GM19193 (cell line): ENCODE measurements around the gene ST6GALNAC6.

ENCODE experiments used
- POLR2A ChIP-seq: IDR thresholded peaks from 4 replicates; pipeline ENCODE4 v1.6.1; 2011; ENCODE audit not compliant: insufficient read depth, insufficient read length; ENCODE audit errors: extremely low read depth

ST6GALNAC6 gene

DNA sequence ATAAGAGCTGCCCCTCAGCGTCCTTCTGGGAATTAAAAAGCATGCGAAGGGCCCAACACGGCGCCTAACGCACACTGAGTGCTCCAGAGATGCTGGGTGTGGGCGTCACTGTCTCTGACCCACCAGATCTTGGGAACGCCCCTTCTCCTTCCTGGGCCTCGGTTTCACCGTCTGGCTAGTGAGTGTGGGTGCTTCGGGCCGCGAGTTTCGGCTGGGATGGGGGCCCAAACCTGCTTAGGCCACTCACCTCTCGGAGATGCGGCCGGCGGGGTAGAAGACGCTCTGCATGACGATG is 27.4 kb upstream of the ST6GALNAC6 start:
- peak; percentile 19 for TF ChIP-seq POLR2A

- TF ChIP-seq POLR2A = no peak
These were observed 26.8 kb upstream of the ST6GALNAC6 start for GRCh38 chr9:127925959-127926905.

- TF ChIP-seq POLR2A = no peak
These were observed 25.5 kb upstream of the ST6GALNAC6 start for GRCh38 chr9:127924736-127925444.

DNA sequence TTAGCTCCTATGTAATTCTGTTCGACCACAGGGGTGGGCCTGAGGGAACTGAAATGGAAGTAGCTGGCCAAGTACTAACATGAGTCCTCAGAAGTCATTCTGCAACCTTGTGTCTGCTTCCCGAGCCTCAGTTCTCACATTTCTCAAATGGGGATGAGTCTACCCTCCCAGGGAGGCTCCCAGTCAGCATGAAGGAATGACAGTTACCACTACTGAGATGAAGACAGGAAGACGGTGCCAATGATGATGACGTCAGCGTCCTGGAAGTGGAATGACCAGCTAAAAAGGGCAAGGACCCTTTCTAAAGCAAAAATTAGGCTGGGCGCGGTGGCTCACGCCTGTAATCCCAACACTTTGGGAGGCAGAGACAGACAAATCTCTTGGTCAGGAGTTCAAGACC is 24.4 kb upstream of the ST6GALNAC6 start:
- TF ChIP-seq POLR2A = no peak

GRCh38 chr9:127923046-127923445 is 23.6 kb upstream of the ST6GALNAC6 start:
- TF ChIP-seq POLR2A = no peak

DNA sequence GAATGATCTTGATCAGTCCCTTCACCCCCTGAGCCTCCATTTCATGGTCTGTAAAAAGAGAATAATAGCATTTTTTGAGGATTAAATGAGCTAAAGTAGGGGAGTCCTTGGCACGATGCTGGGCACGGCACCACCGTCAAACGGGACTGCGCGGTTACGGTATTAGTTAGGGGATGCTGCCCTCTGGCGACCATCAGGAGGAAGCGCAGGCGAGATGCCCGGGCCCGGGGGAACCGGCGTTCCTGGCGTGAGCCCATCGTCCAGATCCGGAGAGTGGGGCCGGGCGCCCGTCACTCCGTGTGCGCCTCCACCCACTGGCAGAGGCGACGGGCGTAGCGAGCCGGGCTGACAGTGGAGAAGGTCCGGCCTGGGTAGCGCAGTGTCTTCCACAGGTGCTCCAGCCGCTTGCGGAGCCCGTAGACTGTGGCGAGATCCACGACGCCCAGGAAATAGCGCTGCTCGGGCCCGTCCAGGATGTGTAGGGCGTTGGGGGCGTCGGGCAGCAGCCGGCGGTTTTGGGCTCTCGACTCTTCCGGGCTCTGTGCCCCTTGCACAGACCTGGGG is 22.2 kb upstream of the ST6GALNAC6 start:
- peak; percentile 32 for TF ChIP-seq POLR2A

- no peak for TF ChIP-seq POLR2A
These were observed 21.4 kb upstream of the ST6GALNAC6 start for GRCh38 chr9:127920794-127921193.

GRCh38 chr9:127919253-127919815 is 19.9 kb upstream of the ST6GALNAC6 start:
- TF ChIP-seq POLR2A = no peak

DNA sequence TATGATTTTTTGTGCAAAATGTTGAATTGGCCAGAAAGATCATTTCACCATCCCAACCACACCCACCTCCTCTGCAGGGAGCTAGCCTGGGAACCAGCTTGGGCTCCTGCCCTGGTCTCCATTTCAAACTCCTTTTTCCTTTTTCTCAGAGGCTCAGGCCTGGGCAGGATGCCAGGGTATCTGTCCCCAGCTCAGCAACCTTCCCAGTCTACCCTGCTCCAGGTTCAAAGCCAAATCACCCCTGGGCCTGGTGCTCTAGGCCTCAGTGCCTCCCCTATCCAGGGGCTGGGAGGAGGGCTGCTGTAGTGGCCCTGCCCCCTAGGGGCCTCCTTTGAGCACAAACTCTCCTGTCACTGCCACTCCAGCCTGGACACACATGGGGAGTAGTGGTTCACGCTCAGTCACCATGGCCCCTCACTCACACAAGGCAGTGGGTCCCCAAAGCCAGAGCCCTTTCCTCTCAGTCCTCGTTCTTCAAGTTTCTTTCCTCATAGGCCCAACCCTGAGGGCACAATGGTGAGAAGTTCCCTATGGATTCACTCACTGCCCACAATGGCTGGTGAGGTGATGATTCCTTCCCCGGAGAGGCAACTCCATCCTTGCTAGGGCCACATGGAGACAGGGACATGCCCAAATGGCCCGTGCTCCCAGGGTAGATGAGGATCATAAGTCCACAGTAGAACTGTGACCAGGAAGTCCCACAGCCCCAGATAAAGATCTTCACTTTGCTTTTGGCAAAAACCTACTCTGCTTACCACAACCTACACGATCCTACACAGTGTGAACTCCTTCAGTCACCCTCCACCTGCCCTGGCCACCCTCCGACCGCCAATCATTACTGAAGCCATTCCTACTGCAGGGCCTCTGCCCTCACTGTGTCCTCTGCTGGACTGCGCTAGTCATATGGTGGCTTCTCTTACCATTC is 19.0 kb upstream of the ST6GALNAC6 start:
- TF ChIP-seq POLR2A = no peak

DNA sequence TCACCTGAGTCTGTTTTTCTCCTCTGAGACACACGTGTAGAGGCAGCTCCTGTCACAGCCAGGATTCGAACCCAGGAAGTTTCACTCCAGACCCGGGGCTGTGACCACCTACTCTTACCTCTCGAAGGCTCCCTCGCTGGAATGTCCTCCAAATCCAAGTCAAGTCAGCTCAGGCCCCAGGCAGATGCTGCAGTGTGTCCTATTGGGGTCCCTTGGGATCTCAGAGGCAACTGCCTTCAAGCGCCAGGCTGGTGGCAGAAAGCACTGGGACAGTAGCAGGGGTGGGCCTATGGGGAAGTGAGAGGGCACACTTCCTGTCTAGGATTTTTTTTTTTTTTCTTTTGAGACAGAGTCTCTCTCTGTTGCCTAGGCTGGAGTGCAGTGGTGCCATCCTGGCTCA is 18.2 kb upstream of the ST6GALNAC6 start:
- TF ChIP-seq POLR2A = no peak

GRCh38 chr9:127916720-127917581 is 17.5 kb upstream of the ST6GALNAC6 start, which contains the start of gene ST6GALNAC4:
ST6GALNAC4 (minus strand) TSS chr9:127917041; CDS start chr9:127916419, 622 bp downstream.
- TF ChIP-seq POLR2A = peak; percentile 74

DNA sequence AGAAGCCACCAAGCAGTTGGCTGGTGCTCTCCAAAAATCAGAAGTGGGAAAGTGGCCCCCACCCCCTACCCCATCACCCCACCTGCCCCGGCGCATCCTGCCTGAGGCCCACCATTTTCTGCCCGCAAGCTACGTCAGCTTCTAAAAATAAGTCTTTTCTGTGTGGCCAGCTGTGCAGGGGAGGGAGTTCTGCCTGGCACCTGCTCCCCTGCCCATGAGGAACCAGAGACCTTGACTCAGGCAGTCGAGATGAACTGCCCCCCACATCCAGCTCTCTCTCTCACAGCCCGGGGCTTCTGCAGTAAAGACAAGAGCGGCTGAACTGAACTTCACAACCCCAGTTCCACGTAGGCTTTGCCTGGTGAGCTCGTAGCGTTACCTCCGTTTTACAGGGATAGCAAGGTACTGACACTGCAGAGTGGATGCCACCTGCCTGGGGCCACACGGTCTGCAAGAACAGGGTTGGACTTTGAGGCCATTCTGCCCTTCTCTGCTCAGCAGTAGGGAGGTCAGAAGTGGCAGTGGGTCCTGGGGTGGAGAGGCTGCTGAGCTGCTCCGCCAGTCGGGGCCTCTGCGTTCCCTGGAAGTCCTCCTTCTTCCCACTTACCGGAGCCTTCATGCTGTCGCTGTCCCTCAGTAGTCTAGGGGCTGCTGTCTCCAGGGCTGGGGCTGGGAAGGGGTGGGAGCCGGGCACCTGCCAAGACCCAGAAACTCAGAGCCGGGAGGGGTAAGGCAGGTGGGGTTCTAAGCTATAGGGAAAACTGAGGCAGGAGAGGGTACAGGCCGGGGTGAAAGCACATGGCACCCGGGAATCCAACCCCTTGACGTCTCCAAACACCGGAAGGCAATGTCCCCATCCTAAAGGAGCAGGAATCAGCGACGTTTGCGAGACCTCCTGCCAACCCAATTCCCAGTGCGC is 16.7 kb upstream of the ST6GALNAC6 start:
- TF ChIP-seq POLR2A = peak; percentile 69
